Erythroblast (primary cell): ENCODE results near the gene IL6R.

Source experiments
- GATA1 ChIP-seq: IDR thresholded peaks from 2 replicates; pipeline ENCODE4 v1.6.1; 2011; ENCODE audit warnings: low read depth, mild to moderate bottlenecking, control low read depth, low read length, moderate library complexity
- POLR2A ChIP-seq: IDR thresholded peaks from 2 replicates; pipeline ENCODE4 v1.6.1; 2011; ENCODE audit warnings: mild to moderate bottlenecking, low read length

DNA sequence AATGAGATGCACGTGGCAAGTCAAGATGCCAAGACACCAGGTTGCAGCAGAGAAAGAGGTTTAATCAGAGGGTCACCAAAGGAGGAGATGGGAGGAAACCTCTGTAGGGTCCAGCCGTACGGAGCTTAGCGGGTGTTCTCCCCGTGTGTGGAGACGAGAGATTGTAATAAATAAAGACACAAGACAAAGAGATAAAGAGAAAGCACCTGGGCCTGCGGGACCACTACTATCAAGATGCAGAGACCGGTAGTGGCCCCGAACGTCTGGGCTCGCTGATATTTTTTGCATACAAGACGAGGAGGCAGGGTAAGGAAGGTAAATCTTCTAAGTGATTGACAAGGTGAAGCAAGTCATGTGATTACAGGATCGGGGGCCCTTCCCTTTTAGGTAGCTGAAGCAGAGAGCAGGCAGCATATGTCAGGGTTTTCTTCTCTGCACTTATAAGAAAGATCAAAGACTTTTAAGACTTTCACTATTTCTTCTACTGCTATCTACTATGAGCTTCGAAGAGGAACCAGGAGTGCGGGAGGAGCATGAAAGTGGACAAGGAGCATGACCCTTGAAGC, 55.6 kb downstream of the IL6R start:
- TF ChIP-seq POLR2A (no peak), GATA1 (no peak)
